ENCODE results near the gene CARMIL1. TPM values are rescaled to one million over a fixed set of nuclear protein-coding genes. Genes with fewer than 3 reads are reported as not detected.

The CARMIL1 gene
- total and polyA plus RNA-seq, 8 donors = 5.9 to 9.4 (median 7.8) TPM

GRCh38 chr6:25322692-25323091 is 43.5 kb downstream of the CARMIL1 start:
- Histone ChIP-seq H3K4me3 (no peak overlapping the region), H3K4me1 (peaks cover 6 to 8% (median 8%) of the 10 kb centered on the region in 3 donors), H3K27ac (no peak overlapping the region), H3K9me3 (no peaks in the 10 kb centered on the region), H3K36me3 (no peaks in the 10 kb centered on the region), H3K27me3 (no peaks in the 10 kb centered on the region)
- WGBS, 2 donors = 88 to 98% methylated on average over 2 of the region's 2 CpGs
- intact Hi-C loops (cut with DNase I) = no loop called here
- no peak for DNase-seq
- no peak for ATAC-seq
- no peak for FAIRE-seq
- no peak for TF ChIP-seq CTCF (IDR thresholded peaks at IDR 0.05)

GRCh38 chr6:25324066-25324762 is 45.0 kb downstream of the CARMIL1 start:
- DNase-seq (no peak), FAIRE-seq (no peak), ATAC-seq (no peak)
- no peaks in the 10 kb centered on the region for H3K36me3 ChIP-seq
- TF ChIP-seq CTCF (IDR thresholded peaks at IDR 0.05) = no peak
- WGBS, 2 donors = 91 to 100% methylated on average over 1 of the region's 1 CpG
- H3K4me3 ChIP-seq = no peak overlapping the region
- H3K27me3 ChIP-seq = no peaks in the 10 kb centered on the region
- H3K9me3 ChIP-seq = no peaks in the 10 kb centered on the region
- H3K27ac ChIP-seq = no peak overlapping the region
- H3K4me1 ChIP-seq = peaks cover 7 to 10% (median 8%) of the 10 kb centered on the region in 3 donors
- intact Hi-C loops (cut with DNase I) = no loop called here

GRCh38 chr6:25326126-25326525 is 47.0 kb downstream of the CARMIL1 start:
- Histone ChIP-seq H3K36me3 (no peaks in the 10 kb centered on the region), H3K9me3 (no peaks in the 10 kb centered on the region), H3K4me1 (peaks cover 7 to 10% (median 8%) of the 10 kb centered on the region in 3 donors), H3K27me3 (no peaks in the 10 kb centered on the region), H3K4me3 (no peak overlapping the region), H3K27ac (no peak overlapping the region)
- FAIRE-seq (no peak), DNase-seq (no peak), ATAC-seq (no peak)
- WGBS, 2 donors = 99% methylated on average over 4 of the region's 4 CpGs
- intact Hi-C loops (cut with DNase I) = no loop called here
- no peak for TF ChIP-seq CTCF (IDR thresholded peaks at IDR 0.05)

- H3K9me3 ChIP-seq = no peaks in the 10 kb centered on the region
- H3K27me3 ChIP-seq = no peaks in the 10 kb centered on the region
- no peak overlapping the region for H3K4me3 ChIP-seq
- FAIRE-seq (no peak), ATAC-seq (peak in 1 of 4 donors; percentile 29), DNase-seq (no peak)
- intact Hi-C loops (cut with DNase I) = no loop called here
- H3K27ac ChIP-seq = no peak overlapping the region
- H3K4me1 ChIP-seq = peaks cover 7 to 10% (median 8%) of the 10 kb centered on the region in 3 donors
- TF ChIP-seq CTCF (IDR thresholded peaks at IDR 0.05) = no peak
- WGBS, 2 donors = 59 to 76% methylated on average over 4 of the region's 4 CpGs
- no peaks in the 10 kb centered on the region for H3K36me3 ChIP-seq
Measured at GRCh38 chr6:25326960-25327359, 47.8 kb downstream of the CARMIL1 start.

GRCh38 chr6:25327432-25327831 is 48.3 kb downstream of the CARMIL1 start:
- Histone ChIP-seq H3K27ac (no peak overlapping the region), H3K36me3 (no peaks in the 10 kb centered on the region), H3K4me1 (peaks cover 7 to 10% (median 8%) of the 10 kb centered on the region in 3 donors), H3K4me3 (no peak overlapping the region), H3K9me3 (no peaks in the 10 kb centered on the region), H3K27me3 (no peaks in the 10 kb centered on the region)
- 8 to 12% methylated on average over 2 of the region's 2 CpGs for WGBS, 2 donors
- no peak for DNase-seq
- intact Hi-C loops (cut with DNase I) = no loop called here
- TF ChIP-seq CTCF (IDR thresholded peaks at IDR 0.05) = no peak
- ATAC-seq = peak in 2 of 4 donors; percentile 28 to 66
- FAIRE-seq = no peak

Measured in pancreas (tissue), 10 donors.